ENCODE measurements around the gene TPI1. TPM values are rescaled to one million over a fixed set of nuclear protein-coding genes. Genes with fewer than 3 reads are reported as not detected.
"Not testable (repeated sequence)": the region's sequence is repeated elsewhere in the genome, so short reads cannot be mapped to it uniquely, and the experiment has no call there.

The TPI1 gene
- total and polyA plus RNA-seq, 2 donors (not counting 3 experiments of a cell fraction or from before 2014, with no cell fraction given), result 643 to 1,816 TPM

- intact Hi-C loops (cut with micrococcal nuclease); H3K9ac ChIP-seq (replicated peaks; ENCODE audit: extremely low read depth, insufficient read depth, low read length); H2AFZ ChIP-seq (ENCODE audit: low read depth, low read length); FAIRE-seq; POLR2A ChIA-PET; H4K20me1 ChIP-seq (replicated peaks; ENCODE audit: control insufficient read depth, extremely low read depth, insufficient read depth, low read length); H3K4me3 ChIP-seq (replicated peaks in 1 of 3; ENCODE audit: insufficient read depth in 1 of 3, low read depth in 1 of 3, low read length in 3 of 3); dilution Hi-C loops (cut with MboI; ENCODE audit: extremely low pct_ligation_motif_present, low sequenced_read_pairs); H3K79me2 ChIP-seq (ENCODE audit: control insufficient read depth, insufficient read depth, low read length); H3K4me1 ChIP-seq (ENCODE audit: control insufficient read depth, extremely low read depth, insufficient read depth, low read length); H3K4me2 ChIP-seq (ENCODE audit: insufficient read depth, low read length); H3K27me3 ChIP-seq (ENCODE audit: control insufficient read depth in 2 of 2, insufficient read depth in 2 of 2, low read length in 2 of 2); H3K9me1 ChIP-seq (replicated peaks; ENCODE audit: control insufficient read depth, extremely low read depth, insufficient read depth, low read length); DNase-seq (ENCODE audit: low read depth, low spot score); BruUV-seq (replicated peaks); H3K27ac ChIP-seq (ENCODE audit: insufficient read depth, low read depth, low read length); CTCF ChIA-PET; H3K9me3 ChIP-seq (replicated peaks; ENCODE audit: control insufficient read depth, insufficient read depth, low read length): not testable (repeated sequence)
- peaks cover 3 to 11% of the 10 kb centered on the region in 2 experiments for H3K36me3 ChIP-seq (ENCODE audit: control insufficient read depth in 2 of 2, extremely low read depth in 1 of 2, insufficient read depth in 2 of 2, low read length in 2 of 2)
Measured at GRCh38 chr12:6886206-6886999, 19.1 kb downstream of the TPI1 start.

DNA sequence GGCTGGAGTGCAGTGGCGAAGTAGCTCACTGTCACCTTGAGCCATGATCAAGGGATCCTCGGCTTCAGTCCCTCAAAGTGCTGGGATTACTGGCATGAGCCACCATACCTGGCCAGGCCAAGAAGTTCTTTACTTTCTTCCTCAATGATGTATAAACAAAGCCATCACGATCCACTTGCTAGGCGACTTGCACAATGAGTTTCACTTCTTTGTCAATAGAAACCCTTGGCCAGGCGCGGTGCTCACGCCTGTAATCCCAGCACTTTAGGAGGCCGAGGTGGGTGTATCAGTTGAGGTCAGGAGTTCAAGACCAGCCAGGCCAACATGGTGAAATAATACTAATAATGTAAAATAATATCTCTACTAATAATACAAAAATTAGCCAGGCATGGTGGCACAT lies 20.1 kb downstream of the TPI1 start:
- intact Hi-C loops (cut with micrococcal nuclease), result no loop called here
- Histone ChIP-seq H4K20me1 (replicated peaks; ENCODE audit: control insufficient read depth, extremely low read depth, insufficient read depth, low read length) (no peaks in the 10 kb centered on the region), H3K9me1 (replicated peaks; ENCODE audit: control insufficient read depth, extremely low read depth, insufficient read depth, low read length) (no peaks in the 10 kb centered on the region), H3K36me3 (ENCODE audit: control insufficient read depth in 2 of 2, extremely low read depth in 1 of 2, insufficient read depth in 2 of 2, low read length in 2 of 2) (peaks cover 3 to 11% of the 10 kb centered on the region in 2 experiments), H3K79me2 (ENCODE audit: control insufficient read depth, insufficient read depth, low read length) (no peaks in the 10 kb centered on the region), H3K9ac (replicated peaks; ENCODE audit: extremely low read depth, insufficient read depth, low read length) (no peak overlapping the region), H3K27ac (ENCODE audit: insufficient read depth, low read depth, low read length) (no peak overlapping the region), H3K27me3 (ENCODE audit: control insufficient read depth in 2 of 2, insufficient read depth in 2 of 2, low read length in 2 of 2) (no peaks in the 10 kb centered on the region), H2AFZ (ENCODE audit: low read depth, low read length) (no peak overlapping the region), H3K9me3 (replicated peaks; ENCODE audit: control insufficient read depth, insufficient read depth, low read length) (no peaks in the 10 kb centered on the region), H3K4me3 (replicated peaks in 1 of 3; ENCODE audit: insufficient read depth in 1 of 3, low read depth in 1 of 3, low read length in 3 of 3) (no peak overlapping the region), H3K4me1 (ENCODE audit: control insufficient read depth, extremely low read depth, insufficient read depth, low read length) (peaks cover 10% of the 10 kb centered on the region), H3K4me2 (ENCODE audit: insufficient read depth, low read length) (no peak overlapping the region)
- POLR2A ChIA-PET, result no interaction called here
- CTCF ChIA-PET, result interaction anchor here (0.6 kb wide), 1 partner anchor 14 kb away, joined by 3 read pairs; the partner anchor contains the start of gene SPSB2
- DNase-seq (ENCODE audit: low read depth, low spot score) (no peak), FAIRE-seq (no peak)
- TF ChIP-seq GATA2 (IDR thresholded peaks at IDR 0.05; ENCODE audit: insufficient read depth, insufficient read length, low read depth, low read length) (no peak), MAX (IDR thresholded peaks at IDR 0.05; ENCODE audit: insufficient read depth, insufficient read length) (no peak), JUN (IDR thresholded peaks at IDR 0.05; ENCODE audit: borderline replicate concordance, insufficient read depth, insufficient read length, low read depth) (no peak), POLR2A (IDR thresholded peaks at IDR 0.05; ENCODE audit: low read depth, low read length) (no peak), MYC (IDR thresholded peaks at IDR 0.05; ENCODE audit: low read depth, low read length) (no peak), FOS (IDR thresholded peaks at IDR 0.05; ENCODE audit: borderline replicate concordance, insufficient read depth, low read length) (no peak), EZH2 (IDR thresholded peaks at IDR 0.05; ENCODE audit: borderline replicate concordance, low read depth, low read length, severe bottlenecking) (no peak), CTCF (IDR thresholded peaks at IDR 0.05; ENCODE audit: extremely low read depth in 1 of 2, insufficient read depth in 1 of 2, low read depth in 1 of 2, low read length in 2 of 2) (no peak), POLR2AphosphoS5 (IDR thresholded peaks at IDR 0.05; ENCODE audit: insufficient read depth, low read depth, low read length) (no peak)
- dilution Hi-C loops (cut with MboI; ENCODE audit: extremely low pct_ligation_motif_present, low sequenced_read_pairs), result no loop called here
- BruUV-seq (replicated peaks), result no TSS peak
